ENCODE results near the gene CARD10.

The CARD10 gene

DNA sequence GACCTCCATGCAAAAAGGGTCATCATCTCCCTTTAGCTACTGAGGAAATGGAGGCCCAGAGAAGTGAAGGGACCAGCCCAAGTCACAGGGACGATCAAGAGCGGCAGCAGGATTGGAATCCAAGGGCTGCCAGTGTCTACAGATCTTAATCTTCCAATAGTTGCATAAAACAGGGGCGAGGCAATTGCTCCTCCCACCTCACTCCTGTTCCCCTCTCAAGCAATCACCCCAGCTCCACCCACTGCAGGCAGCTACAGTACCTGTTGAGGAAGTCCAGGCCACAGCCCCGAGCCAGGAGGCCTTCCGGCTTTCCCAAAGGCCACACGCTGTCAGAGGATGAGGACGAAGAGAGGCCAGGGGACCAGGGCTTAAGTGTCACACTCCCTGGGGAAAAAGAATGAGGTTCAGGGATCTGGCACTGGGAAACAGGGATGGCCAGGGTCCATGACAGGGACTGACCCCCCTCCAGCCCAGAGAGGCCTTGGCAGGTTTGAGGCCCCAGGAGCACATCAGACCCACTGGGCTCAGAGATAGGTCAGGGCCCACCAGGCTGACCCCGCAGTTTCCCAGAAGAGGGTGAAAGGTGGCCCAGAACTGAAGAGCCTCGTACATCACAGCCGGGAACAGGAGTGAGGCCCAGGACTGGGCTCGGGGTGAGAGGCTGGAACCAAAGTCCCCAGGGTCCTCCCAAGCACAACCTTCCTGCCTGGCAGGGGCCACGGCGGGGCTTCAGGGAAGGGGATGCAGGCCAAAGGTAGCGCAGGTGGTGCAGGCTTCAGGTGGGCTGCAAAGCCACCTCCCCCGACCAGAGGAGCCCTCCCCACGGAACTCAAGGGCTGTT lies 16.7 kb downstream of the CARD10 start:
- no peak for DNase-seq (ENCODE audit: low read depth)

DNA sequence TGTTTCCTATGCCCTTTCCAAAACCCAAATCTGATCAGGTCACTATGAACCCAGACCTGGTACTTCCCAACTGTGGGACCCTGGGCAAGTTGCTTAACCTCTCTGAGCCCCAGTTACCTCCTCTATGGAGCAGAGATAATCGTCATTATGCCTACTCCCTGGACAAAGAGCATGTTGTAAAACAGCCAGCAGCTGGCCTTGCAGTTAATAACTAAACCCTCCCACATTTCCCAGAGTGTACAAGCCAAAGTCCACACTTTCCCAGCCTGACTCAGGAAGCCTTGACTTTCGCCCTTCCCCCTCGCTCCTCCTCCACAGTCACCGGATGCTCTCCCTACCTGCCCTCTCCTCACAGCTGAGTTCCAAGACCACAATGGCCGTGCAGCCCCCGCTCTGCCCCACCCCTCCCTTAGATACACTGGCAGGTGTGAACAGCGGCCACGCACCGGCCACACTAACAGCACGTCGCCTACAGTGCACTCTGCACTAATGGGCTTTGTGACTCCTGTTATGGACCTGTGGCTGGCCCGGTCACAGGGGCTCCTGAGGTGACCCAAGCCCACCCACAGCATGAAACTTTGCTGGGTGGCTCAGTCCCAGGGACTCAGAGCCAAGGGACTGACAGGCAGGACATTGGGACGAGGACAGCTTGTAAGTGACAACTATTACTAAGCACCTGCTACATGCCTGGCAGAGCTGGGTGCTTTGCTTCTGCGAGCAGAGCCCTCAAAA lies 17.4 kb downstream of the CARD10 start:
- no peak for DNase-seq (ENCODE audit: low read depth)

DNA sequence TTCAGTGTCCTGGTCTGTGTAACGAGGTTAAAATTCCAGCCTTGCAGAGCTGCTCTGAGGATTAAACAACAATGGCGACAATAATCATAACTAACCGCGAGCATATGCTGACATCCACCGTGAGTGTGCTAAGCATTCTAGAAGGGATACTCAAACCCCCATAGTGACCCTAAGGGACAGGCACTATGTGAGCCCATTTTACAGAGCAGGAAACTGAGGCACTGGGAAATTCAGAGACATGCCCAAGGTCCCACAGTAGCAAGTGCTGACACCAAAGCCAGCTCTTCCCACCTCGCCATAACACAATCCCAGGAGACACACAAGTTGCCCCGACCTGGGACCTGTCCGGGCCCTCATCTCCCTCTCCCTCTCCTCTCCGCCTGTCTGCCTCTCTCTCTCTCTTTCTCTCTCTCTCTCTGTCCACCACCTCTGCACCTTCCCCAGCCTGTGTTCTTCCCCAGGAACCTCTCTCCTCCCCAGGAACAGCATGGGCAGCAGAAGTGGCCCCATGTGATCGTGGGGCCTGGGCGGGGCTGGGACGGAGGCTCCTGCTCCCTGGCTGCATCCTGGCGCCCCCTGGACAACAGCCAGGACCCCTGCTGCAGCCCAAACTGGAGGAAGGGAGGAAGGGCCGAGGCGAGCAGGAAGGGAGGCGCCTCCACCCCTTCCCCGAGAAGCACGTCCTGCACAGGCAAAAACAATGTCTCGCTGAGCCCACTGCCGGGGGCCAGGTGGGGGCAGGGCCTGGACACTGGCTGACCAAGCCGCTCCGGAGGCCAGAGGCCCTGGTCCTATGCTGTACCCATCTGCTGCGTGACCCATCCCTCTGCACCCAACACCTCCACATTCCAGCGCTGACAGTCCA lies 18.2 kb downstream of the CARD10 start:
- no peak for DNase-seq (ENCODE audit: low read depth)

DNA sequence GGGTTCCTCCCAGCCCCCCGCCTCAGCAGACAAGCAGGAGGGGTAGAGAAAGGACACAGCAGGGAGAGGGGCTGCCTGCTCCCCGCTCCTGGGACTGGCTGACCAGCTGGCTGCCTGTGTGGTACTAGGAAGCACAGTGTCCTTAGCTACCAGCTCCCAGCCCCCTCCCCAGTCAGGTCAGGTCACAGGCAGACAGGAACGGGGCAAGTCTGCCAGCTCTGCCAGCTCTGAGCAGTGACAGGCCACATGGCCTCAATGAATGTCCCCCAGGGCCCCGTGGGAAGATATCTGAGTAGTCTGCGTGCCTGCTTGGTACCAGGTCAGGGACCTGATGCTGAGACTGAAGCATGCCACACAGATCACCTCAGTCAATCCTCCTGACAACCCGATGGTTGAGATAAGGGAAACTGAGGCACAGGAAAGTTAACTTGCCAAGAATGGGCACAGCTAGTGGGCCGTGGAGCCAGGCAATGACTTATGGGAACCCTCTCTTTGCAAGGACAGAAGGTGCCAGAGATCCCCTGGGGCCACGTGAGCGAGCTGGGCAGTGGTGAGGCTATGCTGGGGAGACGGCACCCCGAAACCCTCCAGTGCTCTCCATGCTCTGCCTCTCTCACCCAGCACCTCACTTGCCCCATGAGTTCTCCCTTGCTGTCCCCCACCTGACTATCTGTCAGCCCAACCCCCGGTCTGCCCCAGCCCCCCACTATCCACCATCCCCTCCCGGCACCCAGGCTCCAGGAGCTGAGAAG lies 19.2 kb downstream of the CARD10 start:
- no peak for DNase-seq (ENCODE audit: low read depth)

DNA sequence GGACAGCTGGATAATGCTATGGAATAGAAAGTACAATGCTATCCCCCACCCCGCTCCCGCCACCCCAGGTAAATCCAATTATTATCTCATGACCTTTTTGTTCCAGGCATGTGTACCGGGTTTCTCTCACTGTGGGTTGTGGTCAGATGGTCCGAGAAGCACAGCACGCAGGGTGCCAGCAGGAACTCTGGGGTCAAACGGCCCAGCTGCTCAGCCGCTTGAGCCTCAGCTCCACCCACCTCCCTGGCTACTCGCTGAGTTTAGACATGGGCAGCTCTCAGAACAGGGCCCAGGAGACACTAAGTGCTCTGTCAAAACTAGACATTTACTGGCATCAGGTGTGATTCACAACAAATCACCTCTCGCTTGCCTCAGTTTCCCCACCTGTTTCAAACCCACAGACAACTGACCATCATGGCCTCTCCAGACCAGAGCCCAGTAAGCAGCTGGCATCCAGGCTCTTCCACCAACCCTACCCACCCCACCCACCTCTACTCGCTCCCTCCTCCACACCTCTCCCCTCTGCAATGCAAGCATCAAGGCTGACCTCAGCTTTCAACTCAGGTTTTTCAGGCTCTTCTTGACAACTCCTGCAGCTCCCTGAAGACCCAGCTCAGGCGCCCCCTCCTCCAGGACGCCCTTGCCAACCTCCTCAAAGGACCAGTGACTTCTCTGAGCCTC lies 20.0 kb downstream of the CARD10 start:
- DNase-seq (ENCODE audit: low read depth): no peak

DNA sequence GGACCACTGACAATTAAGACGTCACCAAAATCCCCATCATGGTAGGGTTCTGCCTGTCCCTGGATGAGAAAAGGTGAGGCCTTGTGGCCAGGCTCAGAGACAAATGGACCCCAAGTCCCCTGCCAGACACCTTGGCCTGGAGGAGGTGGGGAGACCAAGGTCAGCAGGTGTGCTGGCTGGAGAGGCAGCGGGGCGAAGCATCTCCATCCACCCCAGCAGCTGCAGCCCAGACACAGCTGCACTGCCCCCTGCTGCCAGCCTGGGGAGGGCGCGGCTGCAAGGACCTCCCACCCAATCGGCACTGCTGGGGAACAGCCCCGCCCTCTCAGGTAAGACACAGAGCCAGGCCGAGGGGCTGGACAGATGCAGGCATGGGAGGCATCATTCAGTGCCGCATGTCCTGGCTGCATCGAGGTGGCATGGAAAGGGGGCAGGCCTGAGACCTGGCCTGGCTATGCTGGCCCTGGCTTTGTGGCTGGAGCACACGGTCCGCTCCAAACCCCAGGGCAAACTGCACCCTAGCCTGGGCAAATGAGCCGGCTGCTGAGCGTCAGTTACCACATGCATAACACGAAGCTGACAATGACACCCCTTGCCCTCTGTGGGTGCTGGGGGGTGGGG lies 20.8 kb downstream of the CARD10 start:
- peak; percentile 52 for DNase-seq (ENCODE audit: low read depth)

DNA sequence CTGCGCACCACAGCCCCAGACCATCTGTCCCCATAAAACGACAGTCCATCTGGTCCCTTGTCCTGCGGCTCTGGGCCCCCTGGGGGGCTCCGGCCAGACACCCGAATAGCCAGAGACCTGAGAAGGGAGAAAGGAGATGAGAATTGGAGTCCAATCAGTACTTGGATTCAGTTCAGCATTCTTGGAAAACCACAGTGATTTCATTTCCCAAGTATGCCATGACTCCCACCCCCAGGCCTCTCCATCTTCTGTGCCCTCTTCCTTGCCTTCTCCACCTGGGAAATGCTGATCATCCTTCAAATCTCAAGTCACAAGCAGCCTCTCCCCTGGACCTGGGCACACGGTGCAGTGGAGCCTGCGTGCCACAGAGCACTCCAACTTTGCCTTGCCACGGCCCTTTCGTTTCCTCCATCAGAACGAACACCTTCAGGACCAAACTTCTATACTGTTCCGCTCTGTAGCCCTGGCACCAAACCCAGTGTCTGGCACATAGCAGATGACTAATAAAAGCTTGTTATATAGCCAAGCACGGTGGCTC lies 22.1 kb downstream of the CARD10 start:
- no peak for DNase-seq (ENCODE audit: low read depth)

DNA sequence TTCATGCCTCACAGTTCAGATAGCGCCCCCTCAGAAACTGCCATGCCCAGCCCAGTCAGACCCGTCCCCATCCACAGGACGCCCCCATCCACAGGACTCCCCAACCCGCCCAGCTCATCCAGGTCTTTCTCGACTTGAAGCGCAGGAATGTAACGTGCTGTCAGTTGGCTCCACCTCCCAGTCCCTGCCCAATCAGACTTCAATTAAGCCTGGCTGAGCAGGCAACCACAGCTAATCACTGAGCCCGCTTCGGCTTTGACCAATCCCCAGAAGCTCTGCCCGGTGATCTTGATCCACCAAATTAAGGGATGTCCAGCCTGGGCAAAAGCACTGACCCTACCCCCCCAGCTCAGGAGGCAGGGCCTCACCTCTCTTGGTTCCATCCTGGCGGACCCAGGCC lies 22.6 kb downstream of the CARD10 start:
- no peak for DNase-seq (ENCODE audit: low read depth)

DNA sequence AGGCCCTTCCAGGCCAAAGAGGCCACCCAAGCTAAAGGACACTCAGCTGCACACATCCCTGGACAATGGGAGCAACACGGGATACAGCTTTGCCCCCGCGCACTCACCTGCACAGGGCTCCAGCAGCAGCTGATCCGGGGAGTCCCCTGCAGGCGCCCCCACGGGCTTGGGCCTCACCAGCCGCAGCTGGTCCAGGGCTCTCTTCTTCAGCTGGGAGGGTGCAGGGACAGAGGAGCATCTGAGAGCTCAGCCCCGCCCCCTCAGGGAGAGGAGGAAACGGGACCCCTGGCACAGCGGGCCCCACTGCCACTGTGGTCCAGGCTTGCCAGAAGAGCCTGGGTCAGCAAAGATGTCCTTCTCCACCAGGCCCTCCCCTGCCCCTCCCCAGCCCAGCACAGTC lies 25.2 kb downstream of the CARD10 start:
- no peak for DNase-seq (ENCODE audit: low read depth)

DNA sequence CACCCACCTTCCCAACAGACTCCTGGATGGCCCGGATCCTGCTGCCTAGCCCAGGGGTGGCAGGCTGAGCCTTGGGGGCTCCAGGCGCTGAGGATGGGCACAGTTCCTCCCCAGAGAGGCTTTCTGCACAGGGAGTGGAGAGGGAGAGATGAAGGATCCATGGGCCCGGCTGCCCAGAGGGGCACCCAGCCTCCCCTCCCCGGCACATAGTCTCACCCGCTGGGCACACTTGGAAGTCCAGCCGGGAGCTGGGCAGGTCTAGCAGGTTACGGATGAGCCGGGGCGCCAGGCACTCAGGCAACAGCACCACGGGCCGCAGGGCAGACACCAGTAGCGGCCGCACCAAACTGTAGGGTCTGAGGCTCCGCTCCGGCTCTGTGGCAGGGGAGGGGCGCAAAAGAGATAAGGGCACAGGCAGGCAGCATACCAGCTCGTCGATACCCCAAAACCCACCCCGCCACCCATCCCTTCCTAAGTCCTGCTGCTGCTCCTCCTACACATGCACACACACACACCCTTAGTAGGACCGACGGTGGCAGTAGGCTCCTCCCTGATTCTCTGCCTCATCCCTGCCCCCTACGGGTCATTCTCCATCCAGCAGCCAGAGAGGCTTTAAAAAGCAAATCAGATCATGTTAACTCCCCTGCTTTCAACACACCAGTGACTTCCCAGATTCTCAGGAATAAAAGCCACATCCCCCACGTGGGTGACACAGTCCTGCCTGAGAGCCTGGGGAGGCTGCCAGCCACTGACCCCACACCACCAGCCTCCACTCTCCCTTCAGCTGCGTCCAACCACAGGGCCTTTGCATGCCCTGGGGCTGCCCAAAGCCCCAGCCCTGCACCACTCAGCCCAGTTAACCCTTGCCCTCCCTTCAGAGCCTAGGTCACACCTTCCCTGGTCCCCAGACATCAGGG lies 26.5 kb downstream of the CARD10 start:
- DNase-seq (ENCODE audit: low read depth): no peak

DNA sequence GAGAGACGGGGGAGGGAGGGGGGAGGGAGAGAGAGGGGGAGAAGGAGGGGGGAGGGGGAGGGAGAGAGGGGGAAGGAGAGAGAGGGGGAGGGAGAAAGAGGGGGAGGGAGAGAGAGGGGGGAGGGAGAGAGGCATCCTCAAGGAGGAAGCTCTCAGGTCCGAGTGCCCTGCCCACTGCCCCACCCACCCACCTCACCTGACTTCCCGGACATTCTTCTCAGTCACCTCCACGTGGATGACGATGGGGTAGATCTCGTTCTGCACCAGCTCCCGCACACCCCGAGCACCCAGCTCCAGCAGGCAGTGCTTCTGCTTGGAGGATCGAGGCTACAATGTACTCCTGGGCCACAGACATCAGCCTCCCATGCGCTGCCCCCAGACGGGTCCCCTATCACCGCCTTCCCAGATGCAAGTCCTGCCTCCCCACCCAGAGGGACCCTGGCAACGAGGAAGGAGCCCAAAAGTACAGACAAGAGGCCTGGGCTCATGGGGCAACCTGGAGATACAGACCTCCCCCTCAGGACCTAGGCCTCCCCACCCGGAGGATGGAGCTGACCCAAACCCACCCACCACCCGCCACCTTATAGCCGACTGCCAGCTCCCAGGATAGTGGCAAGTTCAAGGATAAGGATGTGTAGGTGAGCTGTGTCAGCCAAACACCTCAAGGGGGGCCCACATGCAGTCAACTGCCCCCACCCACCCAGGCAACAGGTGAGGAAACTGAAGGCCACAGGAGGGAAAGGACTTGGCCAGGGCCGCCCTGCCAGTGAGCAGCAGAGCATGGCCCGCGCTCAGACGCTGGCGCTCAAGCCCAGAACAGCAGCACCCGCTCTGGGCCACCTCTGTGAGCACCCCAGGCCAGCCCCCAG lies 27.4 kb downstream of the CARD10 start:
- no peak for DNase-seq (ENCODE audit: low read depth)

DNA sequence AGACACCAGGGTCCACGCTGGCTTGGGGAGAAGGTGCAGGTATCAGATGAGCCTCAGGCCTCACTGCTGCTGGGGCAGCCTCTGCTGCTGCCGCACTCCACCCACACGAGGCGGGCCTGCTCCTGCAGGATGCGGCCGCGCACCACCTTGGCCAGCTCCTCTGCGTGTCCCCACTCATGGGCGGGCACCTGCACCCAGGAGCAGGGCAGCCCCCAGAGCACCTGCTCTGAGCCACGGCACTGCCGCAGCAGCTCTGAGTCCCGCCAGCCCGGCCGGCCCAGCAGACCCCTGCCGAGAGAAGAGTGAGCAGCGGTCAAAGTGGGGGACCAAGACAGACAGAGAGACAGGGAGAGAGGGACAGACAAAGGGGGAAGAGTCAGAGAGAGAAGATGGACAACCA lies 28.1 kb downstream of the CARD10 start:
- no peak for DNase-seq (ENCODE audit: low read depth)

DNA sequence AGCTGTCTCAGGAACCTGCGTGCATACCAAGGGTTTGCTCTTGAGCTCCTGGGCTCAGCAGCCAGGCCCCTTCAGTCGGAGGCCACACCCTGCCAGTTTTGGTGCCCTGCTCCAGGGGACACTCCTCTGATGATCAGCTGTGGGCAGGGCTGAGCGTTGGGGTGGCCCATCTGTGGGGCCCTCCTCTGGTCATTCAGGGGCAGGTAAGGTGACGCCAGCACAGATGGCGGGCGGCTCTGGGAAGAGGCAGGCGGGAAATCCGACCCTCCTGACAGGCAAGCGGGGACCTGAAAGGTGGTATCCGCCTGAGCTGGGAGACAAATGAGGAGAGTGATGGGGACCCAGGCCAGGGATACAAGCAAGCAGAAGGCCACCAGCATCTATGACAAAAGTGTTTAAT lies 29.2 kb downstream of the CARD10 start:
- DNase-seq (ENCODE audit: low read depth): no peak

DNA sequence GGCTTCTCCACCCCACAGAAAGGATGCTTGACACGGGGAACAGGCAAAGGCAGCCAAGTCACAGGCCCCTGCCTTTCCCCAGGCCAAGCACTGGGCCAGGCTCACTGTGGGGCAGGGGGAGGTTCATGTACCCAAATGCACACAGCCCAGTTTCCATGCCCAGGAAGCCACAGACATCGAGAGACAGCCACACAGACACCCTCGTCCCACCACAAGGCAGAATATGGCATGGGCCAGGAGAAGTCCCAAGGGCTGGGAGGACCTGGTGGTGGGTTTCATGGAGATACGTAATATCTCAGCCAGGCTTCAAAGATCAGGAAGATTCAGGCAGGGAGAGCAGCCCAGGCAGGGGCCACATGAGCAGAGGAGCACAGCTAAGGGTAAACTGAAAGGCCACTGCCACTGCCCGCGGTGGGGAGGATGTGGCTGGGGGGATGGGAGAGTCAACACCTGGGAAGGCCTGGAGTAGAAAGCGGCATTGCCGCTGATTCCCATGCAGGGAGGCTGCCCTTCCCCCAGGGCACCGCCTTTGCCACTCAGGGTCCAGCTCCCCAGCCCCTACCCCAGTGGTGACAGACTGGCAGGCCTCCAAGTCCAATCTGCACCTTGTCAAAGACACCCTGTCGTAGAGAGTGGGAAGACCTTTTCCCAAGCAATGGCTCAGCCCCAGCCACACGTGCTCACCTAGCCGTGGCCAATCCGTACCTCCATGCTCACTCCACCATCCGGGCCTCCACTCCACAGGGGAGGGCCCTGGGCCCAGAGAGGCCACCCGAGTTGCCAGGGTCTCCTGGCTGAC lies 30.7 kb downstream of the CARD10 start:
- DNase-seq (ENCODE audit: low read depth): no peak

DNA sequence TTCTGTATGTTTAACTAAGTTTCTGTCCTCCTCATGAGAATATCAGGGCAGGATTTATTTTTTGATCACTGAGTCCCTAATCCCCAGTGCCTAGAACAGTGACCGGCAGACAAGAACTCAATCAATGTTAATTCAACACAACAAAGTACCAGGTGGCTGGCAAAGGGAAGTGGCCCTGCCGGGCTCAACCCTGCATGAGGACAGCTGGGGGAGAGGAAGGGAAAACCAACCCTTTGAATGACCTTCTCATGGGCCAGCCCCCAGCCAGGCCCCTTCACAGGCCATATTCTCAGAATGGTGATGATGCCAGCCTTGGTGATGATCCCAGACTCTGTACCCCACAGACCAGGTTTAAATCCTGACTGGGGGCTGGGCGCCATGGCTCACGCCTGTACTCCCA lies 31.6 kb downstream of the CARD10 start:
- no peak for DNase-seq (ENCODE audit: low read depth)

DNA sequence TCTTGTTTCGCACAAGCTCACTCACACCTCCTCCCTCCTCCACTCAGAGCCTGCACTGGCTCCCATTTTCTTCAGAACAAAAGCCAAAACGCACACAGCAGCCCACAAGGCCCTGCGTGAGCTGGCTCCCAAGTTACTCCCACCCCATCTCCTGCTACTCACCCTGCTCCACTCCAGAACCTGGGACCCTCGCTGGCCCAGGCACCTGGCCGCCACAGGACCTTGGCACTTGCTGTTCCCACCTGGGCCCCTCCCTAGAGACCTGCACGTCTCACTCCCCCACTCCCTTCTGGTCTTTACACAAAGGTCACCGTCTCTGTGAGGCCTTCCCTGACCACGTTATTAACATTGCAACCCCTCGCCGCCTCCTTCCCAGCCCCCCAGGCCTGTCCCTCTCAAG lies 32.1 kb downstream of the CARD10 start:
- no peak for DNase-seq (ENCODE audit: low read depth)

DNA sequence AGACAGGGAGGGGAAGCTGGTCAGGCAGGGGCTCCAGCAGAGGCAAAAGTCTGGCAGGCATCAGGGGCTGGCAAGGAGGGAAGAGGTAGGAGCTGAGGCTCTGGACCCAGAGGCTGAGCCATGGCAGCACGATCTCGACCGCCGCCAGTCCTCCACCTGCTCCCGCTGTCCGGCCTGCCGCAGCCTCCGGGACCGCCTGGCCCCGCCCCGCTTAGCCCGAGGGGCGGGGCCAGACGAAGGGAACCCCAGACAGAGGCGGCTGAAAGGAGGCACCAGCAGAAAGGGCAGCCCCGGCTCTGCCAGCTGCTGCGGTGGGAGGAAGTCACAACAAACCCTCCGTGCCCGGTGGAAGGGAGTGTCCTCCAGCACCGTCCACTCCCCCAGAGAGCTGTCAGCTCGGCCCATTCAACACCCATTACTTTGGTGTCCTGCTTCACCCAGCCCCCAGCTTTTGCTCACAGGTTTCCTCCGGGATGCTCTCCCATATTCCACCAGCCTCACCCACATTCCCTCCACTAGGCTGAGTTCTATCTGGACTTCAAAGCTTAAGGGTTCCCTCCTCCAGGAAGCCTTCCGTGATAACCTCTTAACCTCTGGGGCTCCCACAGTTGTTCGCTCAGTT lies 32.9 kb downstream of the CARD10 start, which contains the start of gene MFNG:
Gene MFNG, minus strand, starts transcription at position 161 of the 622 bp plus-strand sequence. CDS start 207 bp downstream, outside the sequence.
- DNase-seq (ENCODE audit: low read depth): peak; percentile 55

All from activated gamma-delta T cell treated with anti-CD3 and anti-CD28 coated beads, Interleukin-2, amount 50 U/mL, for 16 hours (primary cell).